ENCODE results near the gene CCDC110.
A peak's percentile ranks its signal among the peaks of the same experiment; 100 is the strongest.

CCDC110 gene

DNA sequence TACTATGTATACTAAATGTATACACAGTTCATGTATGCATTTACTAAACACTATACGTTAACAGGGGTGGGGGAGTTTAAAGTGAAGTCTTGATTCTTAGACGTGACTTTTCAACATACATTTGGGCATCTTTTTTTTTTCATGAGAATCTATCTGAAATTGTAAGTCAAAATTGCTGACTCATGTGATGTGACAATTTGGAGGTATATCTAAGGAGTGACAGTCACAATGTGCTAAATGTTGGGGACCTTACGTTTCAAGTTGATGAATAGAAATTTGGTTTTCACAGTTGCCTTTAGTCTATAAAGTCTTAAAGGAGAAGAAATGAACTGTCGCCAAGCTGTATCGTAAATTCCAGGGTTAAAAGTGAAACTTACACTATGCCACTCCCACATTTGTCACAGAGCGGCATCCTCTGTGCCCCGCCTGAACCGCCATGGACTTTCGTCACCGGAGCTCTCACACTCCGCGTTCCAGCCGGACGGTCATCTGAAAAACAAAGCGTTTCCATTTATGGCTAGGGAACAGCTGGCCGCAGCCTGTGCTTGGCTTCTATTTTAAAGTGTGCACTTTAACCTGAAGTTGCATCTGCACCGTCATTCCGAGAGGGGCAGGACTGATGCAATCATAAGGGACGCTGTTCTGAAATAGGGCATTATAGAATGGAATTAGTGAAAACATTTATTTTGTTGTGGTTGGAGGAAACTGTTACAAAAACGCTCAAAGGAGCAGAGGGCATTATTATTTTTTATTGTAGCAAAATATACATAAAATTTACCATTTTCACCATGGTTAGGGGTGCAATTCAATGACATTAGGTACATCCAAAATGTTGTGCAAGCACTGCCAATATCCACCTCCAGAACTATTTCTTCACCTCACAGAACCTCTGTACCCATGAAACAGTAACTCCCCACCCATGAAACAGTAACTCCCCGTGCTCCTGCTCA is 32.8 kb upstream of the CCDC110 start:
- H3K4me3 ChIP-seq (ENCODE audit: low read depth, low read length) = no peak overlapping the region

DNA sequence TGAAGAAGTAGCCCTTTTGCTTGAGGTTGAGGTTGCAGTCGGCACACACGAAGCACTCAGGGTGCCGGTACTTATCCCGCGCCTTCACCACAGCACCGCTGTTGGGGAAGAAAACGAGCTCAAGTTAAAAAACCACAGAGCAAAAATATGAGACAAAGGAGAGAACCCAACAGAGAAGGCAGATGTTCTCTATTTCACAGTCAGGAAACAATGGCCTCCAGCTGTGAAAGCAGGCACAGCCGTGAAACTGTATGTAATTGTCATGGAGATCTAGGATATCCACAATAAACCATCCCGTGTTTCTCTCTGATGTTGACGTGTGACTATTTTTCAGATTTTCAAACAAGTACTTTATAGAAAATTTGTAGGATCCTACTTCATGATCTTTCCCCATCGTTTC is 30.9 kb upstream of the CCDC110 start:
- Histone ChIP-seq H3K9me3 (ENCODE audit: control insufficient read depth, insufficient read depth, low read length) (no peaks in the 10 kb centered on the region), H3K36me3 (ENCODE audit: control insufficient read depth, insufficient read depth, low read length) (no peaks in the 10 kb centered on the region), H3K4me3 (ENCODE audit: low read depth, low read length) (no peak overlapping the region), H3K9ac (ENCODE audit: low read depth, low read length) (no peak overlapping the region), H3K4me1 (ENCODE audit: control insufficient read depth, insufficient read depth, low read length) (no peaks in the 10 kb centered on the region), H3K27me3 (ENCODE audit: control insufficient read depth, insufficient read depth, low read length) (no peaks in the 10 kb centered on the region)

More for the DNA sequence above, 32.8 kb upstream of the CCDC110 start:
- Histone ChIP-seq H3K4me1 (ENCODE audit: control insufficient read depth, insufficient read depth, low read length) (no peaks in the 10 kb centered on the region), H3K9me3 (ENCODE audit: control insufficient read depth, insufficient read depth, low read length) (no peaks in the 10 kb centered on the region), H3K36me3 (ENCODE audit: control insufficient read depth, insufficient read depth, low read length) (no peaks in the 10 kb centered on the region), H3K9ac (ENCODE audit: low read depth, low read length) (no peak overlapping the region), H3K27me3 (ENCODE audit: control insufficient read depth, insufficient read depth, low read length) (no peaks in the 10 kb centered on the region)

DNA sequence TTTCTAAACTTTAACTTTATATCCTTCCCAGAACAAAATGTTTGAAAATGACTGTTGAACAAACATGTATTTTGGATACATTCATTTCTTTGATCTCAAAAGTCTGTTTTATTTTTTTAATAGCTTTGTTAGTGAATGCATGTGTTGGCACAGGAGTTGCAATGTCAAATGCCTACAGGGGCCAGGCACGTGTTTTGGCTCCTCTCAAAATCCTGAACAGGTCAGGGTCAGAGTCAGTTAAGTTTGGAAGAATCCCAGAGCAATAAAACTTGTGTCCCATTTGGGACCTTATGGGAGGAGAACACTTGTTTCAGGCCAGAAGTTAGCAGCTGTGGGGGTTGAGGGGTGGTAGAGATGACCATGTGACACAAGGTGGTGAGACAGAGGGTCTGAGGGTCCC is 29.0 kb upstream of the CCDC110 start:
- no peak overlapping the region for H3K4me3 ChIP-seq (ENCODE audit: low read depth, low read length)
- H3K9ac ChIP-seq (ENCODE audit: low read depth, low read length) = no peak overlapping the region
- H3K9me3 ChIP-seq (ENCODE audit: control insufficient read depth, insufficient read depth, low read length) = no peaks in the 10 kb centered on the region
- no peaks in the 10 kb centered on the region for H3K27me3 ChIP-seq (ENCODE audit: control insufficient read depth, insufficient read depth, low read length)
- H3K4me1 ChIP-seq (ENCODE audit: control insufficient read depth, insufficient read depth, low read length) = no peaks in the 10 kb centered on the region
- H3K36me3 ChIP-seq (ENCODE audit: control insufficient read depth, insufficient read depth, low read length) = no peaks in the 10 kb centered on the region

DNA sequence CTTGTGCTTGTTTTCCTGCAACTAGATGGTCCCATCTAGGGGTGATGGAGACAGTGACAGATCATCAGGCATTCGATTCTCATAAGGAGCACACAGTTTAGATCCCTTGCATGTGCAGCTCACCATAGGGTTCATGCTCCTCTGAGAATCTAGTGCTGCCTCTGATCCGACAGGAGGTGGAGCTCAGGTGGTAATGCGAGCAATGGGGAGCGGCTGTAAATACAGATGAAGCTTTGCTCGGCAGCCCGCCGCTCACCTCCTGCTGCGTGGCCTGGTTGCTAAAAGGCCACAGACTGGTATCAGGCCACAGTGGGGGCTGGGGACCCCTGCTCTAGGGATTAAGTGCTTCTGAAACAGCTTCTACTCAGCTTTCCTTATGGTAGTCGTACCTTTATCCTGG is 28.5 kb upstream of the CCDC110 start:
- no peak overlapping the region for H3K4me3 ChIP-seq (ENCODE audit: low read depth, low read length)
- H3K27me3 ChIP-seq (ENCODE audit: control insufficient read depth, insufficient read depth, low read length) = no peaks in the 10 kb centered on the region

DNA sequence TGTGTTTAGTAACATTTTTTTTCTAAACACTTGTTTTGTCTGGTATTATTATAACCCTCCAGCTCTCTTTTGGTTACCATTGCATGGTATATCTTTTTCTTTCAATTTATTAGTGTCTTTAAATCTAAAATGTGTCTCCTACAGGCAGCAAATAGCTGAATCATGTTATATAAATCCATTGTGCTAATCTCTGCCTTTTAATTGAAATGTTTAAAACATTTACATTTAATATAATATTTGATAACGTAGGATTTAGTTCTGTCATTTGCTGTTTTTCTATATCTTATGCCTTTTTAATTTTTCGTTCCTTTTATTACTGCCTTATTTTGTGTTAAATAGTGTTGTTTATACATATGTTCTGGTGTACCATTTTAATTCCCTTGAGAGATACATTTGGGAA is 17.1 kb upstream of the CCDC110 start:
- Histone ChIP-seq H3K9me3 (ENCODE audit: control insufficient read depth, insufficient read depth, low read length) (no peaks in the 10 kb centered on the region), H3K36me3 (ENCODE audit: control insufficient read depth, insufficient read depth, low read length) (no peaks in the 10 kb centered on the region), H3K4me3 (ENCODE audit: low read depth, low read length) (no peak overlapping the region), H3K27me3 (ENCODE audit: control insufficient read depth, insufficient read depth, low read length) (peaks cover 6% of the 10 kb centered on the region), H3K9ac (ENCODE audit: low read depth, low read length) (no peak overlapping the region), H3K4me1 (ENCODE audit: control insufficient read depth, insufficient read depth, low read length) (no peaks in the 10 kb centered on the region)

More for the DNA sequence above, 28.5 kb upstream of the CCDC110 start:
- Histone ChIP-seq H3K4me1 (ENCODE audit: control insufficient read depth, insufficient read depth, low read length) (no peaks in the 10 kb centered on the region), H3K9ac (ENCODE audit: low read depth, low read length) (no peak overlapping the region), H3K36me3 (ENCODE audit: control insufficient read depth, insufficient read depth, low read length) (no peaks in the 10 kb centered on the region), H3K9me3 (ENCODE audit: control insufficient read depth, insufficient read depth, low read length) (no peaks in the 10 kb centered on the region)

DNA sequence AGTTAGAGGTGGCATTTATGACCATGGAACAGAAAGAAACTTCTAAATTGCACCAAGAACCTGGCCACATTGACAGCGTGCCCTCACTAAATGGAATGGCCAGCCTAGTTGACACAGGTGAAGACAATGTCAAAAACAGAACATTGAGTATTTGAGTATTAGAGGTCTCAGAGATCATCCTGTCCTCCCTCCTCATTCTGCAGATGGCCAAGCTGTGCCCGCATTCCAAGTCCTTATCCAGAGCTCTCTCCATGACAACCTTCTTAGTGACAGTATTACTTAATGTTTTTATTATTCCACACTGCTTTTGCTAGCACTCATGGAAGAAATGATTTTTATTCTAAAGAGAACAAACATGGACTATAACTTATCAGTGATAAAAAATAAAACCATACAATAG is 9.9 kb upstream of the CCDC110 start:
- H3K4me3 ChIP-seq (ENCODE audit: low read depth, low read length) = no peak overlapping the region
- H3K9me3 ChIP-seq (ENCODE audit: control insufficient read depth, insufficient read depth, low read length) = no peaks in the 10 kb centered on the region
- H3K36me3 ChIP-seq (ENCODE audit: control insufficient read depth, insufficient read depth, low read length) = no peaks in the 10 kb centered on the region
- H3K4me1 ChIP-seq (ENCODE audit: control insufficient read depth, insufficient read depth, low read length) = peaks cover 3% of the 10 kb centered on the region
- peaks cover 69% of the 10 kb centered on the region for H3K27me3 ChIP-seq (ENCODE audit: control insufficient read depth, insufficient read depth, low read length)
- H3K9ac ChIP-seq (ENCODE audit: low read depth, low read length) = no peak overlapping the region

DNA sequence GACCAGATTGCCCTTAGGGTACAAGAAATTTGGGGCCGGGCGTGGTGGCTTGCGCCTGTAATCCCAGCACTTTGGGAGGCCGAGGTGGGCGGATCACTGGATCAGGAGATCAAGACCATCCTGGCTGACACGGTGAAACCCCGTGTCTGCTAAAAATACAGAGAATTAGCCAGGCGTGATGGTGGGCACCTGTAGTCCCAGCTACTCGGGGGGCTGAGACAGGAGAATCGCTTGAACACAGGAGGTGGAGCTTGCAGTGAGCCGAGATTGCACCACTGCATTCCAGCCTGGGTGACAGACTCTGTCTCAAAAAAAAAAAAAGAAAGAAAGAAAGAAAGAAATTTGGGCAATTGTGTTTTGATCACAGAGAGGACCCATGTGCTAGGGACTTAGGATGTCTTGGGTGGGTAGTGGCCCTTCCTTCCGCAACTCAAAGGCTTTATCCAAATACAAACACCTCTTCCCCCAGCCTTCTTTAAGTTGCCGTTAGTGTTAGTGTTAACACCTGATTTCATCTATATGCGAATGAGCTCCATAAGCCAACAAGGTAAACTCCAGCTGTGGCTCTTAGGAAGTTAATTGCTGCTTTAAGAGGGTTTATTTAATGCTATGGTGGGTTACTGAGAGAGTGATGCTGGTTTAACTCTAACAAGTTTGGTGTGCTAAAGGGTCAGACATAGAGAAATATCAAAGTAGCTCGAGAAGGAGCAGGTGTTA is 8.6 kb upstream of the CCDC110 start:
- H3K4me3 ChIP-seq (ENCODE audit: low read depth, low read length) = no peak overlapping the region
- no peak overlapping the region for H3K9ac ChIP-seq (ENCODE audit: low read depth, low read length)
- no peaks in the 10 kb centered on the region for H3K36me3 ChIP-seq (ENCODE audit: control insufficient read depth, insufficient read depth, low read length)
- no peaks in the 10 kb centered on the region for H3K9me3 ChIP-seq (ENCODE audit: control insufficient read depth, insufficient read depth, low read length)
- peaks cover 3% of the 10 kb centered on the region for H3K4me1 ChIP-seq (ENCODE audit: control insufficient read depth, insufficient read depth, low read length)
- H3K27me3 ChIP-seq (ENCODE audit: control insufficient read depth, insufficient read depth, low read length) = peaks cover 69% of the 10 kb centered on the region

DNA sequence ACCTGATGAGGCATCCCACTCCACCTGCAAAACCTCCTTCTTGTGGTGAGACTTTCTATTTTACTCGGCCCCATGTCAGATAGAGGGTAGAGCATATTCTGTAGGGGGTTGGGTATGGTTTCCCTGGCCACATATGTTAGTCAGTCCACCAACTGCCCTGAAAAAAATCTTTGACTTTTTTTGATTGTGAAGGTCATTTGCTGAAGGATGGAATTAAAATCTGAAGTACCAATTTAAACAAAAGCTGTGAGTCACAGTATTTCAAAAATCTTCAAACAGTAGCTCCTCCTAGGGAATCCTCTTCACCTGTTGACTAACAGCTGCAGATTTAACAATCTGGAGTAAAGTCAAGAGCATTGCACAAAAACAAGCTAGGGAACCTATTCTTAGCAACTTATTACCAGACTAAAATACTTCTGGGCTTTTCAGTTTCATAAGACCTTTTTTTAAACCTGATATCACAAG is 8.0 kb upstream of the CCDC110 start:
- Histone ChIP-seq H3K36me3 (ENCODE audit: control insufficient read depth, insufficient read depth, low read length) (no peaks in the 10 kb centered on the region), H3K4me3 (ENCODE audit: low read depth, low read length) (no peak overlapping the region), H3K27me3 (ENCODE audit: control insufficient read depth, insufficient read depth, low read length) (peaks cover 66% of the 10 kb centered on the region), H3K9ac (ENCODE audit: low read depth, low read length) (no peak overlapping the region), H3K9me3 (ENCODE audit: control insufficient read depth, insufficient read depth, low read length) (no peaks in the 10 kb centered on the region), H3K4me1 (ENCODE audit: control insufficient read depth, insufficient read depth, low read length) (peaks cover 3% of the 10 kb centered on the region)

DNA sequence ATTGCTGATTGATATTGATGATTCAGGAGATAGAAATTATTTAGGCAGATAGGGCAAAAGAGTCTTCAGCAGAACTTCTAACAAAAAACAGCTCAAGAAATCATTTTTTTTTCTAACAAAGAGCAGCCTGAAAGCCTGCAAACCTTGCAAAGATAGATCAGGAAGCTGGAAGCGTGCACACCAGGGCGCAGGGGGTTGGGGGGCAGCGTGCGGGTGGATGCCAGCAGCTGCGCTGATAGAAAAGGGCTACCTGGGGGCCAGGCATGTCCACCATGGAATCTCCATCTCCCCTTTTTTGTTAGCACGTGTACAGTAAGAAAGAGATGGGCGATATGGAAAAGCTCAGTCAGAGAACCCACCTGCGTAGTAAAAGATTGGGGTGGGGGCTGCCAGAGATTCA is 1.7 kb upstream of the CCDC110 start:
- Histone ChIP-seq H3K9me3 (ENCODE audit: control insufficient read depth, insufficient read depth, low read length) (no peaks in the 10 kb centered on the region), H3K27me3 (ENCODE audit: control insufficient read depth, insufficient read depth, low read length) (peaks cover 38% of the 10 kb centered on the region), H3K4me3 (ENCODE audit: low read depth, low read length) (no peak overlapping the region), H3K36me3 (ENCODE audit: control insufficient read depth, insufficient read depth, low read length) (no peaks in the 10 kb centered on the region), H3K4me1 (ENCODE audit: control insufficient read depth, insufficient read depth, low read length) (no peaks in the 10 kb centered on the region), H3K9ac (ENCODE audit: low read depth, low read length) (no peak overlapping the region)

DNA sequence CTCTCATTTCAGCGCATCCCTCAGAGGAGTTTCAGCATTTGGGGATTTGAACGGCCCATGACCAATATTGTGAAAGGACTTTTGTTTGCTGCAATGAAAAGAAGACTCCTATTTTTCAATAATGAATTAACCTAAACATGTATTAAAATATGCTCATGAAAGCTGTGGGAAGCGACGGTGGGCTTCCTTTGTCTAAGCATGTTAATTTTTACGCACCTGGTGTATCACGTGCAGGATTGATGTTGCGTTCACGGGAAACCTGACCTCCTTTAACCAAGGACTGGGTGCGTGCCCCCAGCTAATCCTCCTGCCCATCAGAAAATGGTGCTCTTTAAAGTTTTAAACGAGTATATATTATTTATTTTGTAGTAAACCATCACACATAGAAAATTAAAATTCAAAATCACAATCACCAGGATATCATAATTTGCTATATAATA is 590 bp upstream of the CCDC110 start:
- Histone ChIP-seq H3K4me1 (ENCODE audit: control insufficient read depth, insufficient read depth, low read length) (no peaks in the 10 kb centered on the region), H3K36me3 (ENCODE audit: control insufficient read depth, insufficient read depth, low read length) (no peaks in the 10 kb centered on the region), H3K4me3 (ENCODE audit: low read depth, low read length) (peak overlapping the region; percentile 68), H3K9ac (ENCODE audit: low read depth, low read length) (no peak overlapping the region), H3K9me3 (ENCODE audit: control insufficient read depth, insufficient read depth, low read length) (no peaks in the 10 kb centered on the region), H3K27me3 (ENCODE audit: control insufficient read depth, insufficient read depth, low read length) (peaks cover 31% of the 10 kb centered on the region)

DNA sequence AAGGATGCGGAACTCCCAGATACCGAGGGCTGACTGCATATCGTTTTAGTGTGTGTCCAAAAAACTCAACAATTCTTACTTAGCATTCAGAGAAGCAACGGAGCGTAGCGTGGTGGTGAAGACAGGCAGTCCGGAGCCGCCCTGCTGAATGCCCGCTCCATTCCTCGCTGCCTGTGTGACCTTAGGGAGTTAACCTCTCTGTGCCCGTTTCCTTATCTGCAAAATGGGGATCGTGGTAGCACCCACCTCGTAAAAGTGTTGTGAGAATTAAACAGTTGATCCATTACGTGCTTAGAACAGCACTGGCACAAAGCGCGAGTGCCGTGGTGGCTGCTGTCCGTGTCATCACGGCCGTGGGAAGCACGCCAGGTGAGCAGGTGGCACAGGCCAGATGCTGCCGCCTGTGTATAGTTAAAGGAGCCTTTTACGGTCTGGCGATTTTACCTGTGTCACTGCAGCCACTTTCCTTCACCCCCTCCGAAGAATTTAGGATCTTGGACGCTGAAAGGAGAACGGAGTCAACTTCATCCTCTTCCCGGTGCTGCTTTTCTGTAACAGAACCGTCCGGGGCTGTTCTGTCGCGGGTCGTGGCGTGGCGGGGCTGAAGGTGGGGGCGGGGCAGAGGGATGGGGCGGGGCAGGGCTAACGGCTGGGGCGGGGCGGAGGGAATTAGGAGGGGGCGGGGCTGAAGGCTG is 885 bp downstream of the CCDC110 start:
- H3K9me3 ChIP-seq (ENCODE audit: control insufficient read depth, insufficient read depth, low read length) = no peaks in the 10 kb centered on the region
- peak overlapping the region; percentile 92 for H3K4me3 ChIP-seq (ENCODE audit: low read depth, low read length)
- peak overlapping the region; percentile 32 for H3K9ac ChIP-seq (ENCODE audit: low read depth, low read length)
- H3K27me3 ChIP-seq (ENCODE audit: control insufficient read depth, insufficient read depth, low read length) = peaks cover 28% of the 10 kb centered on the region
- H3K4me1 ChIP-seq (ENCODE audit: control insufficient read depth, insufficient read depth, low read length) = no peaks in the 10 kb centered on the region
- H3K36me3 ChIP-seq (ENCODE audit: control insufficient read depth, insufficient read depth, low read length) = no peaks in the 10 kb centered on the region
